Choroid plexus epithelial cell (primary cell): ENCODE measurements around the gene SCG2.

Source experiments
- DNase-seq: peaks from one replicate; pipeline ENCODE4 v3.0.0-alpha.2; 2010; ENCODE audit warnings: low read depth
- H3K4me3 ChIP-seq: 2 replicates; pipeline ENCODE4 v1.5.1; 2011; ENCODE audit warnings: low read depth, mild to moderate bottlenecking, control low read depth, low read length, moderate library complexity
- CTCF ChIP-seq: conservative IDR thresholded peaks from 2 replicates; pipeline ENCODE4 v1.5.1; 2011; ENCODE audit warnings: low read depth, mild to moderate bottlenecking, control low read depth, inconsistent platforms, low read length, moderate library complexity

Gene SCG2

GRCh38 chr2:223582001-223582400, 20.2 kb downstream of the SCG2 start:
- no peak overlapping the region for H3K4me3 ChIP-seq
- DNase-seq: no peak
- TF ChIP-seq CTCF: no peak

- no peak for TF ChIP-seq CTCF
- peak; percentile 95 for DNase-seq
- no peak overlapping the region for H3K4me3 ChIP-seq
These were observed 21.2 kb downstream of the SCG2 start for GRCh38 chr2:223580951-223581350.

- no peak overlapping the region for H3K4me3 ChIP-seq
- TF ChIP-seq CTCF: no peak
- no peak for DNase-seq
These were observed 23.3 kb downstream of the SCG2 start for GRCh38 chr2:223578846-223579245.

- TF ChIP-seq CTCF: no peak
- H3K4me3 ChIP-seq: no peak overlapping the region
- DNase-seq: peak; percentile 99
These were observed 25.3 kb downstream of the SCG2 start for GRCh38 chr2:223576873-223577272.

- no peak for TF ChIP-seq CTCF
- no peak for DNase-seq
- H3K4me3 ChIP-seq: no peak overlapping the region
These were observed 31.4 kb downstream of the SCG2 start for GRCh38 chr2:223570784-223571183.

- no peak overlapping the region for H3K4me3 ChIP-seq
- TF ChIP-seq CTCF: no peak
- DNase-seq: no peak
These were observed 35.8 kb downstream of the SCG2 start for GRCh38 chr2:223566396-223566795.

GRCh38 chr2:223563462-223563861, 38.7 kb downstream of the SCG2 start:
- DNase-seq: peak; percentile 81
- no peak overlapping the region for H3K4me3 ChIP-seq
- no peak for TF ChIP-seq CTCF
